Fibroblast of skin of abdomen (primary cell): Measurements from ENCODE around the gene APOBEC4. TPM values are rescaled to one million over a fixed set of nuclear protein-coding genes. Genes with fewer than 3 reads are reported as not detected.
"Not testable (repeated sequence)": the region's sequence is repeated elsewhere in the genome, so short reads cannot be mapped to it uniquely, and the experiment has no call there.

Experiments used
- DNase-seq: peaks from one replicate; pipeline ENCODE4 v3.0.0-alpha.2; 2013
- polyA plus RNA-seq, 2 experiments: library from polyadenylated mRNA; unstranded; fragments of 120-200 nt; gene quantifications; one replicate each; pipeline ENCODE4 v1.2.1, GENCODE V29; 2013; ENCODE audit not compliant: insufficient read length in 2 of 2

APOBEC4 gene, protein sequence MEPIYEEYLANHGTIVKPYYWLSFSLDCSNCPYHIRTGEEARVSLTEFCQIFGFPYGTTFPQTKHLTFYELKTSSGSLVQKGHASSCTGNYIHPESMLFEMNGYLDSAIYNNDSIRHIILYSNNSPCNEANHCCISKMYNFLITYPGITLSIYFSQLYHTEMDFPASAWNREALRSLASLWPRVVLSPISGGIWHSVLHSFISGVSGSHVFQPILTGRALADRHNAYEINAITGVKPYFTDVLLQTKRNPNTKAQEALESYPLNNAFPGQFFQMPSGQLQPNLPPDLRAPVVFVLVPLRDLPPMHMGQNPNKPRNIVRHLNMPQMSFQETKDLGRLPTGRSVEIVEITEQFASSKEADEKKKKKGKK
- not detected for polyA plus RNA-seq (2013, experiment 1 of 2; ENCODE audit: insufficient read length)
- polyA plus RNA-seq (2013, experiment 2 of 2; ENCODE audit: insufficient read length), result not detected

DNA sequence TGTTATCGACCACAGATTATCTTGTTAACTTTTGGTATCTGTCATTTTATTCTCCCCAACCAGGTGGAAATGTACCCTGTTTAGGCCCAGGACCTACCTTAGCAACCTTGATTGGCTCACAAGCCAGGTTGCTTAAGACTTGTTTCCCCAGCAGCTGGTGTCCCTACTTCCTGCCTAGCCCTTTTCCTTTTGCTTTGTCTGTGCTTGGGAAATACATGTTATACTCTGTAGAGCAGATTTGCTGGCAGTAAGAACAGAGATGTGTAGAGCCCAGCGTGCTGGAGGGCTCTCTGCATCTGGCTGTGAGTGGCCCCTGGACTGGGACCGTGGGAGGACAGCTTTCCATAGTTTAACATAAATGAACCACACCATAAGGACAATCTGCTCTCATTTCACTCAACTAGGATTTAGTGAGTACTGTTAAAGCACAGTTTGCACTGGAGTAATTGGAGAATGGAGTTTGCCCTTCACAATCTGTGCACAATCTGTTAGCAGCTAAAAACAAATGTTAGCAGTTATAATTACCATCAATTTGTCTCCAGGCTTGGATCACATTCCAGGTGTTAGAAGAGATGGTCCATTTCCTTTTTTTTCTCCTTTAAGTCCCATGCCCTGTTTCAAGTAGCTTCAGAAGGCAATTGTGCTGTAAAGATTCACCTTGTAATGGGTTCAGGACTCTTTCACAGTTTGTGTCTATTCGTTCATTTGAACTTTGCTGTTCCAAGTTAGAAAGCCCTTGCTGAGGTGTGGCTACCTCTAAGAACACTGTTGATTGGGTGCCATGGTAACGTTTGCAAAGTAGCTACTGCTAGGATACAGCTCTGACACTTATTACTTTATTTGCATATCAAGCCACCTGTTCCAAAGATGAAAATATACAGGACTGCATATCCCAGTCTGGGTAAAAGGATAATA lies at the start of gene APOBEC4:
Gene APOBEC4, minus strand, starts transcription at position 770 of the 915 bp plus-strand sequence. CDS start 4,535 bp downstream, outside the sequence.
- DNase-seq, result no peak

DNA sequence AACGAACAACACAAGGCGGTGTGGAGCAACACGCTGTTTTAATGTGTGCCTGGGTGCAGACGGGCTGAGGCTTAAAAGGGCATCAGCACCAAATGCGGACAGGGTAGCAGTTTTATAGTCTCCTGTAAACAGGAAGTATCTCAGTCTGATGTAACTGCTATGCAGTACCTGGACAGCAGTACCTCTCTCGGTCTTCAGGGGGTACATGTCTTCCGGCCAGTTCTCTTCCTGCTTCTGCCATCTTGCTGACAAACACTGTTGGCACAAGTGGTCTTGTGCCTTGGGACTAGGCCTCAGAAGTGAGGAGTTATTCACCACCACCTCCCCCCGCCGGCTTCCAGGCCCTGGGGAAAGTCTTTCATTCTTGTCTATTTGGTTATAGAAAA lies 49.7 kb upstream of the APOBEC4 start:
- no peak for DNase-seq

DNA sequence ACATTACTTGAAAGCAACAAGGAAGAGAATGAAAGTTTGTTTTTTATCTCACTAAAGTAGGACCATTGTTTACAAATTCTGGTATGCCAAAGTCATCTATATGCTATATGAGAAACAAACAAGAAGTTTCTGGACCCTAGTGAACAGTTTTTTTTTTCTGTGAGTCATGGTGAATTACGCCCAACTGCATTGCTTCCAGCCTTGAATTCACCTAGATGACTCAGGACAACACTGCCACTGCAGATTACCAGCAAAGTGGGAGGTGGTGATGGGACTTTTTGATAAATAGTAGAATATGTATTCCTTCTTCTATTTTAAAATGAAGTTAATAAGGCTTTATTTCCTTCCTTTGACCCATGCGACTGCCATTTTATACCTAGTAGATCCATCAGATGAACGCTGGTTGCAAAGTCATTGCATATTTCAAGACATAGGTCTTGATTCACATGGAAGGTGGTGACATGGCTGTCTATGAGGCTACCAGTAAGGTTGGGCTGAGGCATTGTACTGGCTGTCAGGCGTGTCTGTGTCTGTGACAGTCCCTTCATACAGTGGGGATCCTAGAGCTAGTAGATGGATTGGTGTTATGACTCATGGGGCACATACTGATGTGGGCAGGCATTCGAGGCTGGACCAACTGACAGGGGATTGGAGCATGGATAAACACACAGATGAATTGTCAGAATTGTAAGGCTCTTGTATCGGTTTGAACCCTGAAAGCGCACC lies 49.1 kb upstream of the APOBEC4 start:
- DNase-seq, result no peak

DNA sequence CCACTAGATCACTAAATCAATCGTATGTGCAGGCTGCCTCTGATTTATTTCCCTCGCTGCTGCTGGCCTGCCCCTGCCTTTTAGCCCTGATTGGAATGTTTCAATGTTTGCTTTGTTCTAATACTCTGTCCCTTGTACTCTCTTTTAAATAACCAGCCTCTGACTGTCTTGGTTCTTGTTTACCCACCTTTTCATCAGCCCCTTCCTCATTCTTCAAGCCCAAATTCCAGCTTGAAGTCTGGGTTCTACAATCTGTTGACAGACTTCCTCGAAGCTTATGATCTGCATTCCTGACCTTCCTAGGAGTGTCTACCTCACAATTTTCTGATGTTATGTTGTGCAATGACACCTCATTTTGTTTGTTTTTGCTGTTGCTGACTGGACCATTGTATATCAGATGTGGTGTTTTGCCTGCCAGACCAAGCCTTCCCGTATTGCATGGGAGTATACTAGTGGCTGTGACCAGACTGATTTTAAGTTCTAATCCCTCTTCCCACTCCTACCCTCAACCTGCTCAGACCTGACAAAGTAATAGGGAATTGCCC lies 46.6 kb upstream of the APOBEC4 start:
- DNase-seq, result peak; percentile 31

DNA sequence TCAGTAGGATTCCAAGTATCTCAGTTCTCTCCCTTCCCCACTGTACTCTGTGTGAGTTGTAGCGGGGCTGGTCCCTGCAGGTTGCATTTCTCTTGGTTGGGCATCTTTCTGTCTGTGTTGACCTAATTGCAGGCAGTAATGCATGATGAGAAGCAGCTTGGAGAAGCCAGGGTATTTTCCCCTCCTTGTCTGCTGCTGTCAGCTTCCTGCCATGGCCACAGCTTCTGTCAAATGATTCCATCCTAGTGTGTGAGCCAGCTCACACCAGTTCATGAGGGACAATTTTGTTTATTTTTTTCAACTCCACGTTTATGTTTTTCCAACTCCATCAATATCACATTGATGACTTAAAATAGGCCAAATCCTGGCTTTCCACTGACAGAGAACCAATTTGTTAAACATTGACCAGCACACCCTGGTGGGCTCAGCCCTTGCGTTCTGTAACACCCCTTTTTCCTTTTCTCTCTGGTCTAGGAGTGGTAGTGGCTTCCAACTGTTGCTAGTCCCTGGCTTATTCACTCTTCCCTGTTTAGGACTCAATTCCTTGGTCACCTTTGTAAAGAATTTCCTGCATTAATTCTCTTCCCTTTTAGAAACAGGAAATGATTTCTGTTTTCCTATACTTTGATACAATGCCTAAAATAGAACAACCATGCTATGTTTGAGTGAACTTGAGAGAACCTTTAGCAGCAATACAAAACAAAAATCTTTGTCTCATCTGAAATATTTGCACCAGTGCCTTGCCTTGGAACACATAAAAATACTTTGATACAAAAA lies 44.9 kb upstream of the APOBEC4 start:
- DNase-seq, result no peak

DNA sequence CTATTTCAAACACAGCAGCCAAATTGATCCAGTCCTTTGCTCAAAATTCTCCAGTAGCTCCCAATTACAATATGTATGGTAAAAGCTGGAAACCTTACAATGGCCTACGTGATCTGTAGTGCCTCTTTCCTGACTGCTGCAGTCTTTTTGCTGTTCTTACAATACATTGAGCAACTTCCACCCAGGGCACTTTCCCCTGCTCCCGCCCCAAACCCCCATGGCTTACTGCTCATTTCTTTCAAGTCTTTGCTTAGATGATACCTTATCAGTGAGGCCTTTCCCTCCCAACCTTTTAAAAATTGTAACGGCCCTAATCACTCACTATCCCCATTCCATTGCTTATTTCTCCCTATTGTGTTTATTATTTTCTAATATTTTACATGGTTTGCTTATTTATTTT lies 43.9 kb upstream of the APOBEC4 start:
- DNase-seq, result no peak

DNA sequence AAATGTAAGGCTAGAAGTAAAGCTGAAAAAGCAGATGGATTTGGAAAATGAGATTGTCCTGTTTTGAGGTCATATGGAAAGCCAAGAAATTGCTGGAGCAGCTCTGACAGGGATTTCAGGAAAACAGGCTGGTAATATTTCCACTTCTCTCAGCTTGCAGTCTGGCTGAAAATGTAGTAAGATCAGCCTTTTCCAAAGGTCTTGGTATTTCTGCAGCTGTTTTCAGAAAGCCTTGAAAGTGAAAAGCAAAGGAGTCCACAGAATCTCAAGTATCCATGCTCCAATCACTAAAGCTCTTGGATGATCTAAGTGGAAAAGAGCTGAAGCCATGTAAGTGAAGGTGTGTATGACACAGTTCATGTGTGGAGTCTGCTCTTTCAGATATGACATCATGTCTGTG lies 41.6 kb upstream of the APOBEC4 start:
- DNase-seq, result no peak

DNA sequence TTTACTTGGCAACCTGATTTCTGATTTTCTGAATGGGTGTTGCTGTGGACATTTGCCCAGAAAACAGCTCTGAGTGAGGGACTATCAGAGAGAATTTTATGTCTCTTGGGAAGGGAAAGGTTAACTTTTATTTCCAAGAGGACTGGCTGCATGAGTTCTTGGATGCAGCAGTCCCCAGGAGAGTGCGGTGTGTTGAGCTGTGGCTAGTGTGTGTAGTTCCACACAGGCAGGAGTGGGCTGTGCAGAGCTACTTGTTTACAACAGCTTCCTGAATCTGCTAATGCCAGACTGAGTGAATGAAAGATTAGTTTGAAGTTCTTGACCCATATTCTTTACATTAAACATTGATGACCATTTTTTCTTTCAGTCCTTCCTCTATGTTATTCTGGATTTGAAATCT lies 41.0 kb upstream of the APOBEC4 start:
- no peak for DNase-seq

DNA sequence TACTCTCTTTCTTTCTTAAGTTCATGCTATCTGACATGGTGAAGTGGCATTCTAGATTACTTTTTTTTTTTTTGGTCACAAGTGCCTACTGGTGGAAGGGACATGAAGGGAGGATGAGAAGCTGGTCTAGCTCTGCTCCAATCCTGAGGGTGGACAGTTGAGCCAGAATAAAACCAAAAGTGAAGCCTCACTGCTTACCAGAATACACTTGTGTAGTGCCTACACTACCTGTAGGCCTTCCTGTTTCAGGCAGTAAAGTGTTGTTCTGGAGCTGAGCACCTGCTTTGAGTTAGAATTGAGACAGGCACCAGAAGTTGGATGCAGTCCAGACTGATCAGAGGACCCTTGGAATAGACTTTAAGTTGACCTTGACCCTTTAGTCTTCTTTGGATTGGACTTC lies 40.4 kb upstream of the APOBEC4 start:
- DNase-seq, result no peak

DNA sequence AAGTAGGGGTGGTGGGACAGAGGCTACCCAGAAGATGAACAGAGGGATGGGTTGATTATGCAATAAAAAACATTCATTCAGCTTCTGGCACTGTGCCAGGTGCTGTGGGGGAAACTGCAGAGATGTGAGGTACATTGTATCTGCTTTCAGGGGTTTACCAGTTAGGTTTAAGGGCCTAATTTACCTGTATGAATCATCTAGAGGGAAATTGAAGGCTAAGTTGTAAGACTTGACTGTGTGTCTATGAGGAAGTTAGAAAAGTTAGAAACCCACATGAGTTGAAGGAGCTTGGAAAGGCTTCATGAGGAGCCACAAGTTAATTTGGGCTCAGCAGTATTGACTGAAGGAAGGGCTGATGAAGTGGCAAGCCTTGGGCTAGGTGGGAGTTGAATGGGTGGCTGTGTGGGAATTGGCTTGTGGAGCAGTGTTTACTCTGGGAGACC lies 36.7 kb upstream of the APOBEC4 start:
- DNase-seq, result no peak

DNA sequence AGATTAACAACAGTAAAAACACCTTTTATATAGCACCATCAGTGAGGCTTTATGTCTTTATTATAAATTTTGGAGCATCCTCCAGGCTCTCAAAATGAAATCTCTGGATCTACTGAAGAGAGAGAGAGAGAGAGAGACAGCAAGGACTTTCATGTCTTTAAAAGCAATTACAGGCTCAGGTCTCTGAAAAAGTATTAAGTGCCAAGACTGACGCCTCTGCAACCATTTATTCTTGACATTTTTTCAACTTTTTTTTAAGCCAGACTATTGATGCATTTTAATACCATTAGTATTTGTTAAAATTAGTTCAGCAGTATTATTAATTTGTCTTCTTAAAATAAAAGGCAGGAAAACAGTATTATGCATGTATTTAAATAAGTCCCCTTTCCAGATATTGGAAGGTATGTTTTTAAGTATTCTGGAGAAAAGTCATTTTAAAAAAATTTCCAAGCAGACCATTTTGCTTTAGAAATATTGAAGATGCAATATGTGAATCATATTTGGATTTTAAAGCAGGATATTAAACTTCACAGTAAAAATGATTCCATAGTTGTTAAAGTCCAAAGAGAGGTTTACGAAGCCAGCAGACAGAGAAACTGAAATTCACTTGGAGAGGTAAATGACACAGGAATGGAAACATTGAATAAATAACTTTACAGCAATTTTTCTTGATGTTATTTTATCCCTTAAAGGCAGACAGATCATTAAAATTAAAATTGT lies 35.4 kb upstream of the APOBEC4 start:
- DNase-seq, result no peak

DNA sequence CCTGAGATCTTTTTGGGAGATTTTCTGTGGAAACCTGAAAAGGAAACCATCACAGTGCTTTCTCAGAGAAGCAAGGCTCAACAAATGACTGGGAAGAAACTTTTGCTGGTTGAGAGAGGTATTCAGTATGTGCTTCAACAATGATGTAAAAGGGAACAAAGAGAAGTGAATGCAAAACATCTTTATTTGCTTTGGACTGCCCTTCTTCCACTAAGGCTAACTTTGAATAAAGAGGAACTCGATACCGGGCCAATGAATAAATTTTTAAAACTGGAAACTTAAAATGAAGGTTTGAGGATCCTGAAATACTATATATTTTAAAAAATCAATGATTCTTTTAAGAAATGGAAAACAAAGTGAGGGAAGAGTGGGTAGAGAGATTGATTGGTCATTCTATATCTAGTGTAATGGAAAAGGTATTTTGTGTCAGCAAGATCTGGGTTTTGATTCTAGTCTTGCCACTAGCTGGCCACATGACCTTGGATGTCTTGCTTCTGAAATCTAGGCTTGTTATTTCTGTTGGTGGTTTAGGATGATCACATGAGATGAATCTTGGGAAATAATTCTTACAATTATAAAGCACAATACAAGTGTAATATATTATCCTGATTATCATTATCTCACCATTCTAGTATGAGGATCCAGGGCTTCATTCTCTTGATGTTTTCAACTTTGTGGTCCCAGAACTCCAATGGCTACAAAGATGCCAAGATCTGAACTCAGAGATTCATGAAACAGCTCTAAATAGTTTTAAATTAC lies 34.6 kb upstream of the APOBEC4 start:
- DNase-seq, result no peak

DNA sequence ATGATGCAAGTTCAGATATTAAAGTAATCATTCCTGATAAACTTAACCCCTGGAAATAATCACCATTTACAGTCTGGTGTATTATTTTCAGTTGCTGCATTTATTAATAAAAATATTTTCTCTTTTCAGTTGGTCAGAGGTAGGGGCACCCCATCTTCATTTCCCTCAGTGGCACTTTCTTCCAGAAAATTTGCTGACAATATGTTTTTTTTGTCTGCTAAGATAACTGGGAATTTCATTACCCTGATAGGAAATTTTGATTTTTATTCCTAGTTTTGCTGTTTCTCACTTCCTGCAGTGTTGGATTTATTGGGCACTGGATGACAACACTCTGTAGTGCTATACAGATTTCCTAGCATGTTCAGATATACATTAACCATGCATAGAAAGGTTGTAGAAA lies 33.1 kb upstream of the APOBEC4 start:
- no peak for DNase-seq

DNA sequence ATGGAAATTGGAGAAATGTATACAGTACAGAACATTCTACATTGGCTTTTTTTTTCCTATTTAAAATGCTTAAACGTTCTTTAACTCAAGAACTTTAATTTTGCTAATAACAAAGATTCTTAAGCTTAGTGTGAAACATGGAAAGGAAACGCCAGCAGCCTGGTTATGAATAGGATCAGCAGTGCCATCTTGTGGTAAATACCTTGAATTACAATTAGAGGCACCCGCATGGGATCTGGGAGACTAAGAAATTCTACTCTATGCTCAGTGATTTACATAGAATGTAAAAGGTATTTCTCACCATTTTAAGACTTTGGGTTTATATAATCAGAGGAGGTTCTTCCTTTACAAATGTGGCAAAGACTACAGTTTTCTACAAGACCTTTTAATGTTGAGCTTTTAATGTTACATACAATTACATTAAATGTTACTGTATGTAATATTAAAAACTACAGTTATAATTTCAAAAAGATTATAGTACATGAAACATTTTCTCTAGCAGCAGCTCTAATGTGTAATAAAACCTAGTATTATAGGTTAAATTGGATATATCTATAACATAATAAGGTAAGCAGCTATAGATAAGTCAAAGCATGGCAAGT lies 32.1 kb upstream of the APOBEC4 start:
- peak; percentile 54 for DNase-seq

DNA sequence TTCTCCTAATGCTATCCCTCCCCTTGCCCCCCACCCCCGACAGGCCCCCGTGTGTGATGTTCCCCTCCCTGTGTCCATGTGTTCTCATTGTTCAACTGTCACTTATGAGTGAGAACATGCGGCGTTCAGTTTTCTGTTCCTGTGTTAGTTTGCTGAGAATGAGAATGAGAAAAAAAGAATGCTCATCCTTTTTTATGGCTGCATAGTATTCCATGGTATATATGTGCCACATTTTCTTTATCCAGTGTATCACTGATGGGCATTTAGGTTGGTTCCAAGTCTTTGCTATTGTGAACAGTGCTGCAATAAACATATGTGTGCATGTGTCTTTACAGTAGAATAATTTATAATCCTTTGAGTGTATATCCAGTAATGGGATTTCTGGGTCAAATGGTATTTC lies 26.2 kb upstream of the APOBEC4 start:
- not testable (repeated sequence) for DNase-seq

DNA sequence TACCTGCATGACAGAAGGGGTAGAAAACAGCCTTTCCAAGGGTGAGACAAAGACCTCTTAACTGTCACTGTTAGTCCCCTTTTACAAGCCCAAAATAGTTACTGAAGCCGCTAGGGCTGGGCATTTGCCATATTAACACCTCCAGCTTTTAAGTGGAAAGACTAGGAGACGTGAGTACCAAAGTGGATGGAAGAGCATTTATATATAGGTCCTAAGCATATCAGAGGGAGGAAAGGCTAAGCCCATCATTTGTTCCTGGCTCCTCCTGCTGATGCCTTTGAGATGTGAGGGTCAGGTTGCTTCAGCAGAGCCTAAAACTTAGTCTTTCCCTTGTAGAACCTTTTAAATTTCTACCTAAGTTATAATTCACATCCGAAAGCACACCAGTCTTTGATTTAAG lies 25.7 kb upstream of the APOBEC4 start:
- no peak for DNase-seq

DNA sequence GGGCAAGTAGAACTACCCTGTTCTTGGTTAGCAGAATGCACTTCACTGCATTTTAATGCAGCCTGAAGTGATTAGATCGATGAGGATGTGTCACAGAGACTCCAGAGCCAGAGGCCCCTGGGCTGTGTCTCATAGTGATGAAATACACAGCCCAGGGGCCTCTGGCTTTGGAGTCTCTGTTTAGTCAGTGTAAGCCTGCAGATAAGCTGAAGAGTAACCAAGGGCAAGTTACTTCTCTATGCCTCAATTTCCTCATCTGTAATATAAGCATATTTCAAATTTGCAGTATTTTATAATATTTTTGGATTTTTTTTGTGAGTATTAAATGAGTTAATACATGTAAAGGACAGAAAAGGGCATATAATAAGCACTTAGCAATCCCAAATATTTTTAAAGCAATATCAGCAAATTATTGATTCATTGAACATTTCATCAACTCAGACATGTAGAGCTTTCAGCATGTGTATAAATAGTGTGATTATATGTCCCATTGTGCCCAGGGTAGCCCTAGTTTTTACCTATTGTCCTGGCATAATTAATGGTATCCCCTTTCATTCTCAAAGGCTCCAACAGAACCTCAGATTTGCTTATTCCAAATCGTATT lies 23.6 kb upstream of the APOBEC4 start:
- peak; percentile 64 for DNase-seq

DNA sequence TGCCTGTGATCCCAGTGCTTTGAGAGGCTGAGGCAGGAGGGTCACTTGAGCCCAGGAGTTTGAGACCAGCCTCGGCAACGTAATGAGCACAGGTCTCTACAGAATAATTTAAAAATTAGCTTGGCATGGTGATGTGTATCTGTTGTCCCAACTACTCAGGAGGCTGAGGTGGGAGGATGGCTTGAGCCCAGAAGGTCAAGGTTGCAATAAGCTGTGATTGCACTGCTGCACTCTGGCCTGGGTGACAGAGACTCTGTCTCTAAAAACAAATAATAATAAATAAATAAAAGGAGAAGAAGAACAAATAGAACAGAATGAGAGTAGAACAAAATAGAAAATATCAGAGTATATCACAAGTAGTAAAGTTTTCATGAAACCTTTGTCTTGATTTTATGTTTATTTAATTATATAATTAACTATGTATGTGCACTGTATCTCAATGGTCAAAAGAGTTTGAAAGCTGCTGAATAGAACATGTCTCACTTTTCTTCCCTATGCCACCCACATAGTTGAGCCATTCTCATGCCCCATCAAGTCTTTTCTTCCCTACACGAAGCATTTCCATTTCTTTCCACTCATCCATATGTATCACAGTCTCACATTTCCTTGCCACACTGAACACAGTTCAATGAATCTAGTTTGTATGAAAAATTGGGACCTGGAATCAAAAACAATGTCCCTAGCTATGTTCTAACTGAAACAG lies 22.9 kb upstream of the APOBEC4 start:
- no peak for DNase-seq

DNA sequence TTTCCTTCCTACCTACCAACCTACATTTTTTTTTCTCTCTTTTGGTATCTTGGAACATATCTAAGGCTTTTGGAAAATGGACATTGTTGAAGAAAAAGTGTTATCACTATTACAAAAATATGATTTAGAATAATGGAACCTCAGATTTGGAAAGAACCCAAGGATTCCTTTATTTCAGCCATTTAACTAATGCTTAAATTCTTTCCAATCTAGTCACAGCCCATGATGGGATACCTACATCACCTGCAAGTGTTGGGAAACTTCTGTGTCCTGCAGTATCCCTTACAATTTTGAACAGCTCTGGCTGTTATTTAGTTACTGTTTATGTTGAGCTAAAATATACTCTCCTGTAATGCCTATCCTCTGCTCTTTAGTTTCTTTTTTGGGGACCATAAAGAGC lies 22.3 kb upstream of the APOBEC4 start:
- no peak for DNase-seq
